H9 (cell line): Measurements from ENCODE around the gene TUBB2B. TPM values are rescaled to one million over a fixed set of nuclear protein-coding genes. Genes with fewer than 3 reads are reported as not detected.

Source experiments
- DNase-seq: peaks from one replicate; pipeline ENCODE4 v3.0.0-alpha.2; 2017
- H2AFZ ChIP-seq: one replicate; pipeline ENCODE4 v1.6.1; 2013; ENCODE audit warnings: mild to moderate bottlenecking, low read length, control low read depth, moderate library complexity
- H2AK5ac ChIP-seq: 2 replicates; pipeline ENCODE4 v1.6.1; 2013; ENCODE audit warnings: low read length, control low read depth, mixed read lengths; ENCODE audit not compliant: insufficient read length
- H2BK120ac ChIP-seq: one replicate; pipeline ENCODE4 v1.6.1; 2013; ENCODE audit warnings: low read depth, mild to moderate bottlenecking, low read length, control low read depth, inconsistent platforms; ENCODE audit not compliant: poor library complexity, severe bottlenecking
- H2BK12ac ChIP-seq: 2 replicates; pipeline ENCODE4 v1.6.1; 2013; ENCODE audit warnings: low read length, control low read depth, mixed read lengths, low read depth; ENCODE audit not compliant: insufficient read length
- H2BK15ac ChIP-seq: 2 replicates; pipeline ENCODE4 v1.6.1; 2013; ENCODE audit warnings: low read depth, low read length, control low read depth
- H2BK20ac ChIP-seq: one replicate; pipeline ENCODE4 v1.6.1; 2013; ENCODE audit warnings: low read depth, mild to moderate bottlenecking, low read length, control low read depth, inconsistent platforms; ENCODE audit not compliant: poor library complexity, severe bottlenecking
- H2BK5ac ChIP-seq: 2 replicates; pipeline ENCODE4 v1.6.1; 2013; ENCODE audit warnings: low read length, control low read depth, mixed read lengths; ENCODE audit not compliant: insufficient read length
- H3K14ac ChIP-seq: 2 replicates; pipeline ENCODE4 v1.6.1; 2013; ENCODE audit warnings: low read length, control low read depth; ENCODE audit not compliant: insufficient read depth
- H3K18ac ChIP-seq: 2 replicates; pipeline ENCODE4 v1.6.1; 2013; ENCODE audit warnings: low read depth, mild to moderate bottlenecking, mixed read lengths, low read length, control low read depth; ENCODE audit not compliant: insufficient read length
- H3K23ac ChIP-seq: 2 replicates; pipeline ENCODE4 v1.6.1; 2013; ENCODE audit warnings: low read length, control low read depth, mixed read lengths, low read depth; ENCODE audit not compliant: insufficient read length
- H3K23me2 ChIP-seq: 2 replicates; pipeline ENCODE4 v1.6.1; 2013; ENCODE audit warnings: low read depth, mild to moderate bottlenecking, mixed read lengths, low read length, control low read depth; ENCODE audit not compliant: insufficient read length, poor library complexity, severe bottlenecking
- H3K27ac ChIP-seq: 2 replicates; pipeline ENCODE4 v1.5.1; 2013; ENCODE audit warnings: low read length, control low read depth, mixed read lengths, low read depth; ENCODE audit not compliant: insufficient read length
- H3K27me3 ChIP-seq: 2 replicates; pipeline ENCODE4 v1.6.1; 2013; ENCODE audit warnings: low read length, control low read depth, inconsistent platforms; ENCODE audit not compliant: insufficient read depth
- H3K4ac ChIP-seq: 2 replicates; pipeline ENCODE4 v1.6.1; 2013; ENCODE audit warnings: low read depth, mild to moderate bottlenecking, control low read depth, inconsistent platforms, low read length, moderate library complexity
- H3K4me1 ChIP-seq: 2 replicates; pipeline ENCODE4 v1.6.1; 2013; ENCODE audit warnings: low read length, control low read depth, inconsistent platforms; ENCODE audit not compliant: insufficient read depth
- H3K4me2 ChIP-seq: 2 replicates; pipeline ENCODE4 v1.6.1; 2013; ENCODE audit warnings: low read length, control low read depth, mixed read lengths; ENCODE audit not compliant: insufficient read length, insufficient read depth
- H3K56ac ChIP-seq: 2 replicates; pipeline ENCODE4 v1.6.1; 2013; ENCODE audit warnings: low read depth, mild to moderate bottlenecking, mixed read lengths, low read length, control low read depth; ENCODE audit not compliant: insufficient read length
- H3K79me1 ChIP-seq: 2 replicates; pipeline ENCODE4 v1.6.1; 2013; ENCODE audit warnings: low read depth, mild to moderate bottlenecking, moderate library complexity, low read length, control low read depth, inconsistent platforms; ENCODE audit not compliant: insufficient read depth, poor library complexity, severe bottlenecking
- H3K79me2 ChIP-seq: 2 replicates; pipeline ENCODE4 v1.6.1; 2013; ENCODE audit warnings: low read length, control low read depth, inconsistent platforms; ENCODE audit not compliant: insufficient read depth
- H3K9ac ChIP-seq: 2 replicates; pipeline ENCODE4 v1.6.1; 2013; ENCODE audit warnings: low read length, control low read depth, mixed read lengths; ENCODE audit not compliant: insufficient read length; ENCODE audit errors: extremely low read depth
- H3K9me3 ChIP-seq: one replicate; pipeline ENCODE4 v1.6.1; 2013; ENCODE audit warnings: low read depth, low read length, inconsistent platforms; ENCODE audit not compliant: control insufficient read depth
- H3T11ph ChIP-seq: one replicate; pipeline ENCODE4 v1.6.1; 2013; ENCODE audit warnings: mild to moderate bottlenecking, low read length, control low read depth, inconsistent platforms
- H4K20me1 ChIP-seq: one replicate; pipeline ENCODE4 v1.6.1; 2013; ENCODE audit not compliant: control insufficient read depth, insufficient read length, insufficient read depth
- H4K5ac ChIP-seq: 2 replicates; pipeline ENCODE4 v1.6.1; 2013; ENCODE audit warnings: low read depth, mild to moderate bottlenecking, mixed read lengths, low read length, control low read depth; ENCODE audit not compliant: insufficient read length
- H4K8ac ChIP-seq: replicated peaks from 2 replicates; pipeline ENCODE4 v1.6.1; 2013; ENCODE audit warnings: low read length, control low read depth, mixed read lengths, low read depth; ENCODE audit not compliant: insufficient read length
- H4K91ac ChIP-seq: 2 replicates; pipeline ENCODE4 v1.6.1; 2013; ENCODE audit warnings: low read depth, mild to moderate bottlenecking, moderate library complexity, mixed read lengths, low read length, control low read depth; ENCODE audit not compliant: insufficient read length
- H3K27ac Mint-ChIP-seq, 3 experiments: 2 replicates in 2 of 3; 3 replicates in 1 of 3; pipeline ENCODE4 v1.8.0; 2020 to 2021; ENCODE audit warnings: mixed read lengths in 3 of 3, mild to moderate bottlenecking in 1 of 3, moderate library complexity in 1 of 3
- H3K27me3 Mint-ChIP-seq: 2 replicates; pipeline ENCODE4 v1.8.0; 2021; ENCODE audit warnings: low read depth, mild to moderate bottlenecking, moderate library complexity, mixed read lengths
- H3K36me3 Mint-ChIP-seq, 3 experiments: 2 replicates in 2 of 3; 3 replicates in 1 of 3; pipeline ENCODE4 v1.8.0; 2020 to 2021; ENCODE audit warnings: low read depth in 3 of 3, mixed read lengths in 3 of 3; ENCODE audit not compliant: insufficient read depth in 1 of 3
- H3K4me1 Mint-ChIP-seq, 2 experiments: 2 replicates each; pipeline ENCODE4 v1.8.0; 2020; ENCODE audit warnings: mixed read lengths in 2 of 2
- H3K4me3 Mint-ChIP-seq, 2 experiments: 2 replicates in 1 of 2; 3 replicates in 1 of 2; pipeline ENCODE4 v1.8.0; 2020 to 2021; ENCODE audit warnings: mild to moderate bottlenecking in 2 of 2, mixed read lengths in 2 of 2, moderate library complexity in 1 of 2
- H3K9me3 Mint-ChIP-seq, 2 experiments: 2 replicates in 1 of 2; 3 replicates in 1 of 2; pipeline ENCODE4 v1.8.0; 2020; ENCODE audit warnings: mild to moderate bottlenecking in 2 of 2, mixed read lengths in 2 of 2, moderate library complexity in 1 of 2
- WGBS: extraction: QIAGEN DNeasy Blood & Tissue Kit; methylation state at CpG from one replicate; pipeline ENCODE4 v1.1.7; 2013; ENCODE audit warnings: missing lambda C conversion rate, low lambda C conversion rate, mixed read lengths; ENCODE audit not compliant: insufficient read length; ENCODE audit errors: extremely low coverage; 5-methylcytosine and 5-hydroxymethylcytosine counted together
- total RNA-seq: library from RNA; stranded (reverse); gene quantifications from 2 replicates; pipeline ENCODE4 v1.2.1, GENCODE V29; 2021
- TF ChIP-seq, protein P1 (sequence below): fragments of 200-600 bp; sonication (generic); conservative IDR thresholded peaks from 3 replicates; pipeline ENCODE4 v1.8.0; 2021; ENCODE audit warnings: antibody characterized with exemption, mild to moderate bottlenecking

The TUBB2B gene
- total RNA-seq, 1 experiment from 2014 or later: 320 TPM

DNA sequence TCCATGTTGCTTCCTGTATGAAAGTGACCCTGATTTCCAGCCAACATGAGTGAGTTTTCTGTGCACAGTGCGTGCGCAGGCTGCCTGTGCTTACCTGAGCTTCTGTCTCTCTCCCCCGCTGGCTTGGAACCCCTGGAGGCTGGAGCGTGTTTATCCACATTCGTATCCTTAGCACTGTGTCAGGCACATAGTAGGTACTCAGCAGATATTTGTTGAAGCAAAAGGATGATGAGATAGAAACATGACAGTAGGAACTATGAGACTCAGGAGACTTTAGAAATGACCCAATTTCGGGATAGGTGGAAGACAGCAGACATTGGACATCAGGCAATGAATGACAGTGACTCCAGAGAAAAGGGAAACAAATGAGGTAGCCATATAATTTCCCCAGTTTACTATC lies 15.2 kb downstream of the TUBB2B start:
- no CpG with 5 or more reads among the region's 6 CpGs for WGBS
- peaks cover 5% of the 10 kb centered on the region; the same call in 1 of the 2 replicates for H3K4me1 ChIP-seq
- H3K4me2 ChIP-seq: no peak overlapping the region
- H3K9ac ChIP-seq: no peak overlapping the region
- no peak overlapping the region for H3K56ac ChIP-seq
- H2BK12ac ChIP-seq: no peak overlapping the region
- no peak overlapping the region for H3K27ac ChIP-seq
- H2BK20ac ChIP-seq: no peak overlapping the region
- TF ChIP-seq, protein P1, sequence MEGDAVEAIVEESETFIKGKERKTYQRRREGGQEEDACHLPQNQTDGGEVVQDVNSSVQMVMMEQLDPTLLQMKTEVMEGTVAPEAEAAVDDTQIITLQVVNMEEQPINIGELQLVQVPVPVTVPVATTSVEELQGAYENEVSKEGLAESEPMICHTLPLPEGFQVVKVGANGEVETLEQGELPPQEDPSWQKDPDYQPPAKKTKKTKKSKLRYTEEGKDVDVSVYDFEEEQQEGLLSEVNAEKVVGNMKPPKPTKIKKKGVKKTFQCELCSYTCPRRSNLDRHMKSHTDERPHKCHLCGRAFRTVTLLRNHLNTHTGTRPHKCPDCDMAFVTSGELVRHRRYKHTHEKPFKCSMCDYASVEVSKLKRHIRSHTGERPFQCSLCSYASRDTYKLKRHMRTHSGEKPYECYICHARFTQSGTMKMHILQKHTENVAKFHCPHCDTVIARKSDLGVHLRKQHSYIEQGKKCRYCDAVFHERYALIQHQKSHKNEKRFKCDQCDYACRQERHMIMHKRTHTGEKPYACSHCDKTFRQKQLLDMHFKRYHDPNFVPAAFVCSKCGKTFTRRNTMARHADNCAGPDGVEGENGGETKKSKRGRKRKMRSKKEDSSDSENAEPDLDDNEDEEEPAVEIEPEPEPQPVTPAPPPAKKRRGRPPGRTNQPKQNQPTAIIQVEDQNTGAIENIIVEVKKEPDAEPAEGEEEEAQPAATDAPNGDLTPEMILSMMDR: no peak
- no peak overlapping the region for H2AFZ ChIP-seq
- H3K4me1 Mint-ChIP-seq: peaks cover 21 to 22% of the 10 kb centered on the region in 2 experiments
- H3K27me3 Mint-ChIP-seq: peaks cover 5% of the 10 kb centered on the region
- H3K27me3 ChIP-seq: 0 out of 2 replicates have a peak, but pooled peaks cover 2% of the 10 kb centered on the region
- no peaks in the 10 kb centered on the region; a peak in 1 of 5 replicates for H3K9me3 Mint-ChIP-seq
- H3K27ac Mint-ChIP-seq: no peak overlapping the region
- no peaks in the 10 kb centered on the region for H3K36me3 Mint-ChIP-seq
- H3K23me2 ChIP-seq: no peaks in the 10 kb centered on the region
- no peak overlapping the region for H2AK5ac ChIP-seq
- H2BK120ac ChIP-seq: no peak overlapping the region
- no peak overlapping the region for H4K8ac ChIP-seq
- H3K9me3 ChIP-seq: no peaks in the 10 kb centered on the region
- no peak for DNase-seq
- H3K4ac ChIP-seq: no peak overlapping the region
- no peaks in the 10 kb centered on the region for H4K20me1 ChIP-seq
- H3K23ac ChIP-seq: no peak overlapping the region
- H4K91ac ChIP-seq: no peak overlapping the region
- no peak overlapping the region for H2BK5ac ChIP-seq
- no peak overlapping the region for H4K5ac ChIP-seq
- H3K79me2 ChIP-seq: no peaks in the 10 kb centered on the region
- no peak overlapping the region for H3K14ac ChIP-seq
- H3K79me1 ChIP-seq: no peaks in the 10 kb centered on the region
- H2BK15ac ChIP-seq: no peak overlapping the region
- H3K18ac ChIP-seq: no peak overlapping the region
- H3K4me3 Mint-ChIP-seq: no peak overlapping the region
- no peak overlapping the region for H3T11ph ChIP-seq
